Renal pelvis (tissue), 4 donors: ENCODE measurements around the gene STARD3. TPM values are rescaled to one million over a fixed set of nuclear protein-coding genes. Genes with fewer than 3 reads are reported as not detected.

ENCODE experiments used
- DNase-seq: peaks from one replicate; pipeline ENCODE4 v3.0.0-alpha.2; 2013
- polyA plus RNA-seq, 3 donors: library from polyadenylated mRNA; unstranded; fragments of 120-200 nt; gene quantifications; one replicate each; pipeline ENCODE4 v1.2.1, GENCODE V29; 2013; ENCODE audit not compliant: insufficient read length in 3 of 3

STARD3 gene
- polyA plus RNA-seq, 3 donors: 49.1 to 54.7 (median 54.3) TPM

DNA sequence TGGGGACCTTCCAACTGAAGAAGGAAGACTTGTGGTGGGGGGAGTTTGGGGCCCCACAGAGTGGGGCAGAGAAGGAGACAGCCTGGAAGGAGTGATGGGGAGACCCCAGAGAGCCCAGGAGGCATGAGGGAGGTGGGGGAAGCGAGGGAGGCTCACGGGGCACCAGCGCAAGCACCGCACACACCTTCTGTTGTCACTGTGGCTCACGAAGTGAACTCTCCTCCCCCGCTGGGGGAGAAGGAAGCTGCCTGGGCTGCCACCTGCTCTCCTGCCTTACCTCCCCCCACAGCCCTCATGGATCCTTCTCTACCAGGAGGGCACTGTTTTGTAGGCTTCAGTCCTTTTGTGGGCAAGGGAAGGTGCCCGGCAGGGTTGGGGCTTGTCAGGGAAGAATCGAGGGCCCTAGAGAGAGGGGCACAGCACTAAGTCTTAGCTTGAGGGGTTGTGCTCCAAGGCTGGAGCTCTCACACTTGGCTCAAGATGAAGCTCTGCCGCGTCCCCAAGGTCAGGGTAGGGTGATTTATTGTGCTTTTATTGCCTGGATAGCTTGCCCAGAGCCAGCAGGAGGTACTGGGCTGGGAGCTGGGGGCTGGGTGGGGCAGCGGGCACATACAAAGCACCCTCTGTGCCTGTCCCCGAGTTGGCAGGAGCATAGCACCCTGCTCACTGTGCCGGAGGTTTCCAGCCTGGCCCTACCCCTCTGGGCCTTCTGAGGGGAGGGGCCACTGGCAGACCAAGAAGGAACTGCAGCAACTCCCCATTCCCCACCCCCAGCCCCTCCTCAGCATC, 4.6 kb upstream of the STARD3 start:
- no peak for DNase-seq

- no peak for DNase-seq
Measured at GRCh38 chr17:39633570-39634183, 3.3 kb upstream of the STARD3 start.

- peak; percentile 72 for DNase-seq
Measured at GRCh38 chr17:39634384-39634871, 2.5 kb upstream of the STARD3 start.

DNA sequence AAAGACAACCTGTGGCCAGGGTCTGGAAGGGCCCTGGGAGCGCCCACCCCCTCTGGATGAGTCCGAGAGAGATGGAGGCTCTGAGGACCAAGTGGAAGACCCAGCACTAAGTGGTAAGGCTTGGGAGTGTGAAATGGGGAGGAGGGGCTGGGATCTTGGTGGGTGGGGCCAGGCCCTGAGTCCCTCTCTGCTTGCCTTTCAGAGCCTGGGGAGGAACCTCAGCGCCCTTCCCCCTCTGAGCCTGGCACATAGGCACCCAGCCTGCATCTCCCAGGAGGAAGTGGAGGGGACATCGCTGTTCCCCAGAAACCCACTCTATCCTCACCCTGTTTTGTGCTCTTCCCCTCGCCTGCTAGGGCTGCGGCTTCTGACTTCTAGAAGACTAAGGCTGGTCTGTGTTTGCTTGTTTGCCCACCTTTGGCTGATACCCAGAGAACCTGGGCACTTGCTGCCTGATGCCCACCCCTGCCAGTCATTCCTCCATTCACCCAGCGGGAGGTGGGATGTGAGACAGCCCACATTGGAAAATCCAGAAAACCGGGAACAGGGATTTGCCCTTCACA, 1.2 kb upstream of the STARD3 start:
- no peak for DNase-seq

- DNase-seq: no peak
Measured at GRCh38 chr17:39636587-39636926, 387 bp upstream of the STARD3 start.

- no peak for DNase-seq
Measured at GRCh38 chr17:39638317-39638716, 1.4 kb downstream of the STARD3 start.

DNA sequence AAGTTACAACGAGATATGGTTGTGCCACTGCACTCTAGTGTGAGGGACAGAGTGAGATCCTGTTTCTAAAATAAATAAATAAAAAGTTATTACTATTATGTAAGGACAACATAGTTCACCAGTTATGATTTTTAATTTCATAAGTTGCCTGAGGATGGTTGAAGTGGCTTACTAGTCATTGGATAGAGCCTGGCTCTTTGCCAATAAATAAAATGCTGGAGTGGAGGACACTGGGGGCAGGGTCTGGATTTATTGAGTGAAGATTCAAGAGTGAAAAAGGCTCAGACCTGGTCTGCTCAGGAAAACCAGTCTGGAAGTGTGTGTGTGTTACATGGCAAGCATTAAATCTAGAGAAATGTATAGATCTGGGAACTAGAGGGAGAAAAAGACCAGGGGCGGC, 2.1 kb downstream of the STARD3 start:
- no peak for DNase-seq

GRCh38 chr17:39639566-39640458, 2.9 kb downstream of the STARD3 start:
- DNase-seq: no peak

DNA sequence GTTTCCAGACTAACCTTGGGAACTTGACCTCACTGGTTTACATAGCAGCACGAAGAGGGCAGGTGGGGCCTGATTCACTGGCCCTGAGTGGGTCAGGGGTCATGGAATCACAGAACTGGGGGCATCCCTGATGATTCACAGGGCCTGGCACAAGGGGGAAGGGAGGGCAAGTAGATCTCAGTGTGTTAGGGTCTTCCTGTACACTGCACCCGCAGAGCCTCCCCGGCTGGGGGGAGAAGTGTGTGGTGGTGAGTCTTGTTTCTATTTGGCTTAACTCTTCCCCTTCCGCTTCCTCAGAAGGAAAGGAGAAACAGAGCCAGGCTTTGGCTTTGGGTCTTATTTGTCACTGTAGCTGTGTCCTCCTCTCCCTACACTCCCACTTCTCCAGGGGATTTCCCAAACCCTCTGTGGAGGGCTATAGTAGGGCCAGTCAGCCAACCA, 3.7 kb downstream of the STARD3 start:
- no peak for DNase-seq

- no peak for DNase-seq
Measured at GRCh38 chr17:39641097-39641496, 4.2 kb downstream of the STARD3 start.

DNA sequence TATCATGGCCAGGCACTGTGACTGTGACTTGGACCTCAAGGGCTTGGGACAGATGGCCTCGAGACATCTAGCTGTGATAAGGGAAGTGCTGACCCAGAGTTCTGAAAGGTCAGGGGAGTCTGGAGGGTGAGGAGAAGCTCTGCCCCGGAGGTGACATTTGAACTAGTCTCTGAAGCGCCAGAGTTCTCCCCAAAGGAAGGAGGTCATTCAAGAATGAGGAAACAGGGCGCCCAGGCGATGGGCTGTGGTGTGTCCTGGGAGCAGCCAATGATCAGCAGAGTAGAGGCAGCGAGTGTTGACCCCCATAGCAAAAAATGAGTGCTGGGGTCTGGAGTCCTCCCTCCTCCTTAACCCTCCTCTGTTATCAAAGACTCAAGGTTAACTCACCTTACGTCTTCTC, 4.9 kb downstream of the STARD3 start:
- DNase-seq: no peak

DNA sequence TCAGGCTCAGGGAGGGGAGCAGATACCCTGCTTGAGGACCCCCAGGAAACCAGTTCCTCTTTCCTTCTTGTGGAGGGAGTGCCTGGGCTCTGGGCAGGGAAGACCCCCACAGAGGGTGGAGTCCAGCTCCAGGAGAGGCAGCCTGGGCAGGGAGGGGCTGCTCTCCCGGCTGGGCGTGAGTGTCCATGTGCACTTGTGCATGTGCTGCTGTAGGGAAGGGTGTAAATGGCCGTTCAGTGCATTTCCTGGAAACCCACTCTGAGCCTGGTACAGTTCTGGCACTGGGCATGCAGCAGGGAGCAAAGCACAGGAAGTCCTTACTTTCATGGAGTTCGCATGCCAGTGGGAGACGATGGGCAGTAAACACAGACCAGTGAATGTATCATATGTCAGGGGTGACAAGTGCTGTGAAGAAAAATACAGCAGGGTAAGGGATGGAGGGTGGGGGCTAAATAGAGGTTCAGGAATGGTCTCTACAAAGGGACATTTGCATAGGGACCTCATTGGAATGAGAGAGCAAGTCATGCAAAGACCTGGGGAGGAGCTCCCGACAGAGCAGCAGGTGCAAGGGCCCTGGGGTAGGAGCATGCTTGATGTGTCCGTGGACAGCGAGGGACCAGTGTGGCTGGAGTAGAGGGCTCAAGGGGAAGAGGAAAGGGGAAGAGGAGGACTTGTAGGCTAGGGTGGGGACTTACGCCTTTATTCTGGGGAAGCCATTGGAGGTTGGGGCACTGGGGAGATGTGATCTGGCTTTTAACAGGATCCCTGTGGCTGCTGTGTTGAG, 5.5 kb downstream of the STARD3 start:
- no peak for DNase-seq

- DNase-seq: no peak
Measured at GRCh38 chr17:39643271-39643670, 6.3 kb downstream of the STARD3 start.

- DNase-seq: no peak
Measured at GRCh38 chr17:39647256-39647655, 10.3 kb downstream of the STARD3 start.

- no peak for DNase-seq
Measured at GRCh38 chr17:39648616-39649366, 11.8 kb downstream of the STARD3 start.

DNA sequence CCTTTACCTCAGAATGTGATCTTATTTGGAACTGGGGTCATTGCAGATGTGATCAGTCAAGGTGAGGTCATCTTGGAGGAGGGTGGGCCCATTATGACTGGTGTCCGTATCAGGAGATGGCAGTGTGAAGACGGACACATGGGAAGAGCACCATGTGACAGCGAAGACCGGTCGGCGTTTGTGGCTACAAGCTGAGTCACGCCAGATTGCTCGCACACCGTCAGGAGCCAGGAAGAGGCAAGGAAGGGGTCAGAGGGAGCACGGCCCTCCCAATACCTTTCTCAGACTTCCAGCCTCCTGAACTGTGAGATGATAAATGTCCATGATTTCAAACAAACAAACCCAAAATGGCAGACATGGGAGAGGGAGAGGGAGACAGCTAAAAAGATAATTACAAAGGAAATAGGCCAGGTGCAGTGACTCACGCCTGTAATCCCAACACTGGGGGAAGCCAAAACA, 13.2 kb downstream of the STARD3 start:
- DNase-seq: no peak

DNA sequence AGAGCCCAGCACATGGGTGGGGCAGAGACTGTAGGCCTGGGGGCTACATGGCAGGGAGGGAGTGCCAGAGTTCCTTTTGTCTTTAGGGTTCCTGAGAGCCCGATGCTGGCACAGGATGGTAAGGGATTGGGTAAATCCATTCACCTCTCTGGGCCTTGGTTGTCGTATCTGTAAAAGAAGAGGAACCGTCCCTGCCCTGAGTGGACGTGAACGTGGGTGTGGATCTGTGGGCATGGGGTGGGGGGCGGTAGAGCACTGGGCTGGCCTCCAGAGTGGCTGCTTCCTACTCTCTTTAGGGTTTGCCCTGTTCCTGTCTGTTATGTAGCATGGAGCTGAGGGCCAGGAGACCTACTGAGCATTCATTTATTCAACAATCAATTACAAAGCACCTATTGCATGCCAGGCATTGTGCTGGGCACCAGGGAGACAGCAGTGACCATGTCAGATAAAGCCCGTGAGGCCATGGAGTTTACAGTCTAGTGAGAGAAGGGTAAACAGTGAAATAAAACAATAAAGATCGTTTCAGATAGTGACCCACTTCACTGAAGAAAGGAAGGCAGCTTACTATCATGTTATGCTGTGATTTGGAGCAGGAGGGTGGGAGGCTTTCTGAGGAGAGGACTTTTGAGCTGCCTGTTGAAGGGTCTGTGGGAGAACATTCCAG, 15.1 kb downstream of the STARD3 start:
- DNase-seq: no peak

GRCh38 chr17:39652587-39653315, 15.8 kb downstream of the STARD3 start:
- no peak for DNase-seq

DNA sequence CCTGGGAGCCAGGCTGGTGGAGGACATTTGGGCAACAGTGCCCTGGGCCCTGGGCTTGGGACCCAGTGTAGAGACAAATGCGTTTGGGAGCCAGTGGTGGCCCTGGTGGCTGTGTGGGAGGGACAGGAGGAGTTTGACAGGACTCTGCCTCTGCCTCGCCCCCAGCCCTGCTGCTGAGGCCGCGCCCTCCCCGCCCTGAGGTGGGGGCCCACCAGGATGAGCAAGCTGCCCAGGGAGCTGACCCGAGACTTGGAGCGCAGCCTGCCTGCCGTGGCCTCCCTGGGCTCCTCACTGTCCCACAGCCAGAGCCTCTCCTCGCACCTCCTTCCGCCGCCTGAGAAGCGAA, 16.3 kb downstream of the STARD3 start:
- DNase-seq: no peak
